GM12878 (cell line): Measurements from ENCODE around the gene EYS. TPM values are rescaled to one million over a fixed set of nuclear protein-coding genes. Genes with fewer than 3 reads are reported as not detected.

Experiments used
- ATAC-seq: fragments of 200-7000 bp; cut with Tn5 transposase; 3 replicates; pipeline ENCODE4 v1.9.1; 2020; ENCODE audit warnings: mild to moderate bottlenecking, moderate library complexity
- BruUV-seq: library from RNA; stranded (reverse); fragments of 400-500 nt; replicated peaks from 2 replicates; lab custom pipeline; 2021; lab: Mats Ljungman, UMichigan
- CTCF ChIA-PET: fragments of 300-600 bp; sonication (Branson Sonifier 250); formaldehyde crosslinking; extraction: SDS; loops from one replicate; lab custom pipeline; 2021; ENCODE audit warnings: inconsistent platforms; lab: Yijun Ruan, JAX
- POLR2A ChIA-PET: fragments of 350-600 bp; formaldehyde crosslinking; extraction: SDS; loops from one replicate; lab custom pipeline; 2021; ENCODE audit warnings: inconsistent platforms; lab: Charles Lee
- RAD21 ChIA-PET: fragments of 300-600 bp; sonication (Branson Sonifier 250); formaldehyde crosslinking; loops from one replicate; lab custom pipeline; 2023; ENCODE audit warnings: antibody characterized with exemption; ENCODE audit not compliant: unreplicated experiment; lab: Charles Lee
- SMC1A ChIA-PET: fragments of 300-600 bp; sonication (Branson Sonifier 250); formaldehyde crosslinking; loops from one replicate; lab custom pipeline; 2023; ENCODE audit not compliant: unreplicated experiment, uncharacterized antibody; lab: Charles Lee
- DNase-seq: peaks from one replicate; pipeline ENCODE4 v3.0.0-alpha.2; 2011; ENCODE audit warnings: low read depth, low spot score
- FAIRE-seq: peaks from 3 replicates; lab custom pipeline; 2011; peaks lifted over from hg19 to GRCh38; lab: Jason Lieb, UNC
- H2AFZ ChIP-seq: 2 replicates; pipeline ENCODE4 v1.6.0; 2011; ENCODE audit warnings: low read depth, low read length, control low read depth; ENCODE audit not compliant: control insufficient read depth
- H3K27ac ChIP-seq: 2 replicates; pipeline ENCODE4 v1.5.1; 2011; ENCODE audit warnings: control low read depth; ENCODE audit not compliant: control insufficient read depth, insufficient read depth
- H3K27me3 ChIP-seq, 2 experiments: replicated peaks in 1 of 2; 2 replicates each; pipeline versions ENCODE4 v1.6.0 to v1.6.1; 2011; ENCODE audit warnings: low read length in 1 of 2; ENCODE audit not compliant: control insufficient read depth in 2 of 2, insufficient read depth in 2 of 2
- H3K36me3 ChIP-seq, 2 experiments: 2 replicates each; pipeline ENCODE4 v1.5.1; 2011; ENCODE audit warnings: low read length in 1 of 2; ENCODE audit not compliant: control insufficient read depth in 2 of 2, insufficient read depth in 2 of 2
- H3K4me1 ChIP-seq: 2 replicates; pipeline ENCODE4 v1.6.1; 2011; ENCODE audit warnings: mild to moderate bottlenecking, low read length, moderate library complexity, mixed read lengths; ENCODE audit not compliant: control insufficient read depth, insufficient read depth
- H3K4me2 ChIP-seq: 2 replicates; pipeline ENCODE4 v1.6.0; 2011; ENCODE audit warnings: control low read depth; ENCODE audit not compliant: control insufficient read depth, insufficient read depth
- H3K4me3 ChIP-seq: fragments of 200-600 bp; sonication (generic); 2 replicates; pipeline ENCODE4 v1.5.1; 2016
- H3K79me2 ChIP-seq: 2 replicates; pipeline ENCODE4 v1.6.0; 2011; ENCODE audit warnings: low read length; ENCODE audit not compliant: control insufficient read depth, insufficient read depth
- H3K9ac ChIP-seq: 2 replicates; pipeline ENCODE4 v1.8.0; 2011; ENCODE audit warnings: low read length, control low read depth, mixed read lengths; ENCODE audit not compliant: control insufficient read depth, insufficient read depth
- H3K9me3 ChIP-seq: replicated peaks from 3 replicates; pipeline ENCODE4 v1.5.1; 2011; ENCODE audit warnings: mild to moderate bottlenecking, low read length; ENCODE audit not compliant: control insufficient read depth, insufficient read depth
- H4K20me1 ChIP-seq: 2 replicates; pipeline ENCODE4 v1.6.0; 2011; ENCODE audit not compliant: control insufficient read depth, insufficient read depth
- BRCA1 ChIP-seq: IDR thresholded peaks from 2 replicates; pipeline ENCODE4 v1.6.1; 2011; ENCODE audit warnings: low read depth, low read length, improper control_type of control experiment
- CEBPZ ChIP-seq: fragments of 150-350 bp; IDR thresholded peaks from 2 replicates; pipeline ENCODE4 v1.6.1; 2016; ENCODE audit warnings: low read depth, low read length
- FOXK2 ChIP-seq: fragments of 450-650 bp; IDR thresholded peaks from 2 replicates; pipeline ENCODE4 v1.6.1; 2017; ENCODE audit warnings: mild to moderate bottlenecking, moderate library complexity
- HDAC6 ChIP-seq: fragments of 200-600 bp; sonication (generic); IDR thresholded peaks from one replicate; pipeline ENCODE4 v1.8.0; 2017; ENCODE audit warnings: antibody characterized with exemption; ENCODE audit not compliant: unreplicated experiment
- IRF5 ChIP-seq: fragments of 450-650 bp; IDR thresholded peaks from 2 replicates; pipeline ENCODE4 v1.6.1; 2017; ENCODE audit warnings: borderline replicate concordance
- LARP7 ChIP-seq: fragments of 450-650 bp; IDR thresholded peaks from 2 replicates; pipeline ENCODE4 v1.6.1; 2017; ENCODE audit warnings: mild to moderate bottlenecking
- MXI1 ChIP-seq: fragments of 150-350 bp; IDR thresholded peaks from 2 replicates; pipeline ENCODE4 v1.6.1; 2011; ENCODE audit warnings: low read depth, mild to moderate bottlenecking, inconsistent platforms, low read length, improper control_type of control experiment
- MYC ChIP-seq: IDR thresholded peaks from 2 replicates; pipeline ENCODE4 v1.6.1; 2011; ENCODE audit warnings: mild to moderate bottlenecking, low read length, moderate library complexity, inconsistent platforms; ENCODE audit not compliant: insufficient read depth, insufficient replicate concordance, insufficient read length, severe bottlenecking
- NFYB ChIP-seq: IDR thresholded peaks from 2 replicates; pipeline ENCODE4 v1.6.1; 2011; ENCODE audit warnings: low read depth, mild to moderate bottlenecking, low read length, improper control_type of control experiment, moderate library complexity; ENCODE audit not compliant: insufficient read depth
- RB1 ChIP-seq: fragments of 450-650 bp; formaldehyde crosslinking; IDR thresholded peaks from 2 replicates; pipeline ENCODE4 v1.6.1; 2017; ENCODE audit warnings: mild to moderate bottlenecking, borderline replicate concordance
- SUZ12 ChIP-seq: fragments of 200-600 bp; sonication (generic); IDR thresholded peaks from one replicate; pipeline ENCODE4 v1.6.1; 2018; ENCODE audit warnings: antibody characterized with exemption, mild to moderate bottlenecking; ENCODE audit not compliant: unreplicated experiment
- TCF3 ChIP-seq: IDR thresholded peaks from 2 replicates; pipeline ENCODE4 v1.6.1; 2012; ENCODE audit warnings: low read depth, mild to moderate bottlenecking, low read length, borderline replicate concordance; ENCODE audit not compliant: insufficient read depth
- TCF7 ChIP-seq: IDR thresholded peaks from 2 replicates; pipeline ENCODE4 v1.6.1; 2014; ENCODE audit warnings: antibody characterized with exemption, borderline replicate concordance
- ZNF622 ChIP-seq: fragments of 450-650 bp; IDR thresholded peaks from 2 replicates; pipeline ENCODE4 v1.6.1; 2017; ENCODE audit warnings: mild to moderate bottlenecking, inconsistent platforms
- WGBS: methylation state at CpG from one replicate; pipeline ENCODE4 v1.1.6; 2016; ENCODE audit warnings: low lambda C conversion rate; ENCODE audit not compliant: insufficient replicate concordance, insufficient coverage; ENCODE audit errors: missing lambda C conversion rate; 5-methylcytosine and 5-hydroxymethylcytosine counted together
- in situ Hi-C: fragments of 300-500 bp; cut with MboI; formaldehyde crosslinking; loops from 9 replicates; pipeline ENCODE4 v1.14.3; 2018; ENCODE audit warnings: mixed read lengths
- intact Hi-C: fragments of 100-400 bp; cut with micrococcal nuclease; formaldehyde crosslinking; loops from one replicate; pipeline ENCODE4 v1.14.2; 2022; ENCODE audit not compliant: unreplicated experiment
- polyA plus RNA-seq, 11 experiments: library from polyadenylated mRNA; depleted of rRNA in 4 of 11; unstranded in 6 of 11; stranded (reverse) in 5 of 11; fragments of >200 nt; fragmentation: Nextera tagmentation in 4 of 11; fragmentation: Illumina TruSeq in 1 of 11; extraction: Ambion mirVana in 4 of 11; extraction: Trizol in 1 of 11; gene quantifications; 1 replicate in 1 of 11; 2 replicates in 10 of 11; pipeline versions ENCODE4 v1.2.1 to v1.2.3, GENCODE V29; 2011 to 2016; ENCODE audit warnings: inconsistent platforms in 2 of 11, missing spikeins in 2 of 11, low read depth in 1 of 11
- total RNA-seq, 4 experiments: library from RNA; depleted of rRNA in 3 of 4; stranded (reverse); fragments of >200 nt in 3 of 4; fragmentation: Illumina TruSeq in 1 of 4; extraction: Trizol in 1 of 4; gene quantifications; 2 replicates each; pipeline versions ENCODE4 v1.2.1 to v1.2.3, GENCODE V29; 2013 to 2021

EYS gene
- total and polyA plus RNA-seq, 10 of the 15 experiments (the other 5 are each of a cell fraction or from before 2014, with no cell fraction given), result under 0.01 to 0.14 (median 0.02) TPM; not detected in 1

GRCh38 chr6:65545920-65546319 lies 161.1 kb downstream of the EYS start (continued):
- TF ChIP-seq RB1 (no peak), MXI1 (no peak)

- ATAC-seq, result no peak
- ChIA-PET SMC1A (no interaction called here), CTCF (no interaction called here), POLR2A (no interaction called here), RAD21 (no interaction called here)
- BruUV-seq, result no TSS peak
- Histone ChIP-seq H3K36me3 (no peaks in the 10 kb centered on the region), H3K9me3 (no peaks in the 10 kb centered on the region), H3K9ac (no peak overlapping the region), H3K79me2 (no peaks in the 10 kb centered on the region), H2AFZ (no peak overlapping the region), H3K27ac (no peak overlapping the region), H3K27me3 (no peaks in the 10 kb centered on the region), H3K4me1 (no peaks in the 10 kb centered on the region), H4K20me1 (no peaks in the 10 kb centered on the region), H3K4me3 (no peak overlapping the region), H3K4me2 (no peak overlapping the region)
- WGBS, result 60% methylated on average over 1 of the region's 1 CpG
- in situ Hi-C loops (no loop called here), intact Hi-C loops (no loop called here)
- TF ChIP-seq FOXK2 (no peak), NFYB (no peak), IRF5 (no peak), MYC (no peak), TCF7 (no peak), TCF3 (no peak), ZNF622 (no peak), SUZ12 (no peak), CEBPZ (no peak), LARP7 (no peak), BRCA1 (no peak), HDAC6 (no peak)
- DNase-seq, result no peak
- no peak for FAIRE-seq
These were observed 168.4 kb downstream of the EYS start for GRCh38 chr6:65538644-65539043.
